Thyroid gland (tissue), 4 donors: Measurements from ENCODE around the gene STOX2.

Experiments
- POLR2A ChIP-seq, 2 donors: fragments of 450-650 bp; IDR thresholded peaks; one replicate each; pipeline ENCODE4 v1.6.1; 2017; ENCODE audit warnings: antibody characterized with exemption in 2 of 2, mild to moderate bottlenecking in 2 of 2, moderate library complexity in 1 of 2
- TF ChIP-seq, protein P1 (sequence below), 6 experiments: fragments of 200-600 bp in 3 of 6; fragments of 450-650 bp in 3 of 6; sonication (generic) in 3 of 6; IDR thresholded peaks; one replicate each; pipeline ENCODE4 v1.5.1; 2016 to 2019; ENCODE audit warnings: antibody characterized with exemption in 6 of 6, mild to moderate bottlenecking in 2 of 6, inconsistent platforms in 1 of 6, moderate library complexity in 1 of 6

GRCh38 chr4:184011826-184012380 is 106.8 kb downstream of the STOX2 start:
- TF ChIP-seq, protein P1, sequence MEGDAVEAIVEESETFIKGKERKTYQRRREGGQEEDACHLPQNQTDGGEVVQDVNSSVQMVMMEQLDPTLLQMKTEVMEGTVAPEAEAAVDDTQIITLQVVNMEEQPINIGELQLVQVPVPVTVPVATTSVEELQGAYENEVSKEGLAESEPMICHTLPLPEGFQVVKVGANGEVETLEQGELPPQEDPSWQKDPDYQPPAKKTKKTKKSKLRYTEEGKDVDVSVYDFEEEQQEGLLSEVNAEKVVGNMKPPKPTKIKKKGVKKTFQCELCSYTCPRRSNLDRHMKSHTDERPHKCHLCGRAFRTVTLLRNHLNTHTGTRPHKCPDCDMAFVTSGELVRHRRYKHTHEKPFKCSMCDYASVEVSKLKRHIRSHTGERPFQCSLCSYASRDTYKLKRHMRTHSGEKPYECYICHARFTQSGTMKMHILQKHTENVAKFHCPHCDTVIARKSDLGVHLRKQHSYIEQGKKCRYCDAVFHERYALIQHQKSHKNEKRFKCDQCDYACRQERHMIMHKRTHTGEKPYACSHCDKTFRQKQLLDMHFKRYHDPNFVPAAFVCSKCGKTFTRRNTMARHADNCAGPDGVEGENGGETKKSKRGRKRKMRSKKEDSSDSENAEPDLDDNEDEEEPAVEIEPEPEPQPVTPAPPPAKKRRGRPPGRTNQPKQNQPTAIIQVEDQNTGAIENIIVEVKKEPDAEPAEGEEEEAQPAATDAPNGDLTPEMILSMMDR (IDR thresholded peaks at IDR 0.05) = no peak
- no peak for TF ChIP-seq POLR2A (IDR thresholded peaks at IDR 0.05)
